Vagina (tissue), 2 donors: ENCODE data around the gene ETFBKMT. TPM values are rescaled to one million over a fixed set of nuclear protein-coding genes. Genes with fewer than 3 reads are reported as not detected.
A peak's percentile ranks its signal among the peaks of the same experiment; 100 is the strongest.

ENCODE experiments used
- DNase-seq, 2 donors: peaks; one replicate each; pipeline ENCODE4 v3.0.0-alpha.2; 2017; ENCODE audit errors: extremely low spot score in 2 of 2
- H3K27ac ChIP-seq: fragments of 200-600 bp; sonication (generic); one replicate; pipeline ENCODE4 v1.5.1; 2019
- H3K27me3 ChIP-seq: fragments of 200-600 bp; sonication (generic); one replicate; pipeline ENCODE4 v1.5.1; 2019
- H3K36me3 ChIP-seq, 2 donors: fragments of 200-600 bp; sonication (generic); one replicate each; pipeline ENCODE4 v1.5.1; 2017 to 2019
- H3K4me1 ChIP-seq: fragments of 200-600 bp; sonication (generic); one replicate; pipeline ENCODE4 v1.5.1; 2019
- H3K4me3 ChIP-seq, 2 donors: fragments of 200-600 bp; sonication (generic); 1 replicate in 1 of 2; 2 replicates in 1 of 2; pipeline ENCODE4 v1.5.1; 2016 to 2019
- H3K9me3 ChIP-seq: fragments of 200-600 bp; sonication (generic); one replicate; pipeline ENCODE4 v1.5.1; 2019
- CTCF ChIP-seq, 3 experiments: fragments of 450-650 bp in 2 of 3; fragments of 200-600 bp in 1 of 3; sonication (generic) in 1 of 3; IDR thresholded peaks; one replicate each; pipeline ENCODE4 v1.5.1; 2017 to 2019; ENCODE audit warnings: antibody characterized with exemption in 3 of 3, mild to moderate bottlenecking in 2 of 3, moderate library complexity in 2 of 3
- POLR2A ChIP-seq, 2 donors: fragments of 450-650 bp; IDR thresholded peaks; one replicate each; pipeline ENCODE4 v1.6.1; 2017; ENCODE audit warnings: antibody characterized with exemption in 2 of 2, mild to moderate bottlenecking in 2 of 2, moderate library complexity in 2 of 2
- POLR2AphosphoS5 ChIP-seq, 2 donors: sonication (generic); formaldehyde crosslinking; IDR thresholded peaks; one replicate each; pipeline ENCODE4 v1.9.0; 2017; ENCODE audit warnings: antibody characterized with exemption in 2 of 2, mild to moderate bottlenecking in 2 of 2, low read depth in 1 of 2; ENCODE audit not compliant: insufficient read depth in 1 of 2
- intact Hi-C: fragments of 100-400 bp; cut with DNase I; formaldehyde crosslinking; loops from one replicate; pipeline ENCODE4 v1.15.1; 2023
- total RNA-seq: library from RNA; depleted of rRNA; stranded (reverse); fragments of >200 nt; gene quantifications from one replicate; pipeline ENCODE4 v1.2.3, GENCODE V29; 2016

ETFBKMT gene
- total RNA-seq, 1 donor from 2014 or later: 0.98 TPM

GRCh38 chr12:31644536-31644935 is 15.0 kb upstream of the ETFBKMT start:
- Histone ChIP-seq H3K36me3 (no peaks in the 10 kb centered on the region), H3K4me1 (no peaks in the 10 kb centered on the region), H3K4me3 (no peak overlapping the region), H3K9me3 (no peaks in the 10 kb centered on the region), H3K27ac (no peak overlapping the region), H3K27me3 (no peaks in the 10 kb centered on the region)
- intact Hi-C loops: no loop called here
- TF ChIP-seq CTCF (IDR thresholded peaks at IDR 0.05) (no peak), POLR2AphosphoS5 (IDR thresholded peaks at IDR 0.05; ENCODE audit: insufficient read depth in 1 of 2, low read depth in 1 of 2) (no peak), POLR2A (IDR thresholded peaks at IDR 0.05) (no peak)
- DNase-seq: no peak

GRCh38 chr12:31645924-31646323 is 13.6 kb upstream of the ETFBKMT start:
- DNase-seq: no peak
- no peaks in the 10 kb centered on the region for H3K27me3 ChIP-seq
- intact Hi-C loops: no loop called here
- H3K27ac ChIP-seq: no peak overlapping the region
- H3K4me1 ChIP-seq: no peaks in the 10 kb centered on the region
- no peak for TF ChIP-seq POLR2AphosphoS5 (IDR thresholded peaks at IDR 0.05; ENCODE audit: insufficient read depth in 1 of 2, low read depth in 1 of 2)
- TF ChIP-seq CTCF (IDR thresholded peaks at IDR 0.05): no peak
- no peak for TF ChIP-seq POLR2A (IDR thresholded peaks at IDR 0.05)
- H3K9me3 ChIP-seq: no peaks in the 10 kb centered on the region
- H3K36me3 ChIP-seq: no peaks in the 10 kb centered on the region
- H3K4me3 ChIP-seq: no peak overlapping the region

- no peak for DNase-seq
- no peak overlapping the region for H3K4me3 ChIP-seq
- H3K27me3 ChIP-seq: no peaks in the 10 kb centered on the region
- H3K36me3 ChIP-seq: no peaks in the 10 kb centered on the region
- no peak overlapping the region for H3K27ac ChIP-seq
- TF ChIP-seq CTCF (IDR thresholded peaks at IDR 0.05): no peak
- no peak for TF ChIP-seq POLR2A (IDR thresholded peaks at IDR 0.05)
- no peak for TF ChIP-seq POLR2AphosphoS5 (IDR thresholded peaks at IDR 0.05; ENCODE audit: insufficient read depth in 1 of 2, low read depth in 1 of 2)
- no peaks in the 10 kb centered on the region for H3K4me1 ChIP-seq
- intact Hi-C loops: no loop called here
- H3K9me3 ChIP-seq: no peaks in the 10 kb centered on the region
Measured at GRCh38 chr12:31647086-31647491, 12.4 kb upstream of the ETFBKMT start.

GRCh38 chr12:31650918-31651317 is 8.6 kb upstream of the ETFBKMT start:
- Histone ChIP-seq H3K36me3 (no peaks in the 10 kb centered on the region), H3K4me1 (no peaks in the 10 kb centered on the region), H3K4me3 (no peak overlapping the region), H3K27ac (no peak overlapping the region), H3K27me3 (no peaks in the 10 kb centered on the region), H3K9me3 (no peaks in the 10 kb centered on the region)
- TF ChIP-seq POLR2AphosphoS5 (IDR thresholded peaks at IDR 0.05; ENCODE audit: insufficient read depth in 1 of 2, low read depth in 1 of 2) (no peak), POLR2A (IDR thresholded peaks at IDR 0.05) (no peak), CTCF (IDR thresholded peaks at IDR 0.05) (no peak)
- intact Hi-C loops: loop anchor here (10.0 kb wide), 3 partner anchors 74 to 654 kb away; partner anchors contain the start of genes AMN1 and BICD1
- no peak for DNase-seq

GRCh38 chr12:31651893-31652521 is 7.5 kb upstream of the ETFBKMT start:
- Histone ChIP-seq H3K4me3 (peak overlapping the region in 1 of 2 donors; percentile 38), H3K36me3 (no peaks in the 10 kb centered on the region), H3K27me3 (no peaks in the 10 kb centered on the region), H3K4me1 (no peaks in the 10 kb centered on the region), H3K27ac (peak overlapping the region; percentile 57), H3K9me3 (no peaks in the 10 kb centered on the region)
- no peak for TF ChIP-seq CTCF (IDR thresholded peaks at IDR 0.05)
- TF ChIP-seq POLR2AphosphoS5 (IDR thresholded peaks at IDR 0.05; ENCODE audit: insufficient read depth in 1 of 2, low read depth in 1 of 2): no peak
- no peak for TF ChIP-seq POLR2A (IDR thresholded peaks at IDR 0.05)
- DNase-seq: no peak
- intact Hi-C loops: loop anchor here (10.0 kb wide), 3 partner anchors 73 to 653 kb away; partner anchors contain the start of genes AMN1 and BICD1
